Activated naive CD4-positive, alpha-beta T cell treated with anti-CD3 and anti-CD28 coated beads, Interleukin-2, amount 50 U/mL, for 16 hours (primary cell): ENCODE data around the gene CCL11.

Experiments used
- DNase-seq: peaks from one replicate; pipeline ENCODE4 v3.0.0-alpha.2; 2020

Gene CCL11

DNA sequence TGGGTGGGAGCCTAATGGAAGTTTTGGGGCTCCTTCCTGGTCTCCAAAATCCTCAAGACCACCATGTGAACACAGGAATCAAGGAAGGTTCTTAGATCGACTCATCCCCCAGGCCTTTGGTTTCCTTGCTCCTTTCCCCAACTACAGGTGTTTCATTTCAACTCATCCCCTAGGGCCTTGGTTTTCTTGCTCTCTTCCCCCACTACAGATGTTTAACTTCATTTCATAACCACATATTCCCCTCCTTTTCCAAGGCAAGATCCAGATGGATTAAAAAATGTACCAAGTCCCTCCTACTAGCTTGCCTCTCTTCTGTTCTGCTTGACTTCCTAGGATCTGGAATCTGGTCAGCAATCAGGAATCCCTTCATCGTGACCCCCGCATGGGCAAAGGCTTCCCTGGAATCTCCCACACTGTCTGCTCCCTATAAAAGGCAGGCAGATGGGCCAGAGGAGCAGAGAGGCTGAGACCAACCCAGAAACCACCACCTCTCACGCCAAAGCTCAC, at the start of gene CCL11:
CCL11 (plus strand) TSS at position 457 of the 507 bp plus-strand sequence. CDS start 67 bp downstream, outside the sequence.
- no peak for DNase-seq

DNA sequence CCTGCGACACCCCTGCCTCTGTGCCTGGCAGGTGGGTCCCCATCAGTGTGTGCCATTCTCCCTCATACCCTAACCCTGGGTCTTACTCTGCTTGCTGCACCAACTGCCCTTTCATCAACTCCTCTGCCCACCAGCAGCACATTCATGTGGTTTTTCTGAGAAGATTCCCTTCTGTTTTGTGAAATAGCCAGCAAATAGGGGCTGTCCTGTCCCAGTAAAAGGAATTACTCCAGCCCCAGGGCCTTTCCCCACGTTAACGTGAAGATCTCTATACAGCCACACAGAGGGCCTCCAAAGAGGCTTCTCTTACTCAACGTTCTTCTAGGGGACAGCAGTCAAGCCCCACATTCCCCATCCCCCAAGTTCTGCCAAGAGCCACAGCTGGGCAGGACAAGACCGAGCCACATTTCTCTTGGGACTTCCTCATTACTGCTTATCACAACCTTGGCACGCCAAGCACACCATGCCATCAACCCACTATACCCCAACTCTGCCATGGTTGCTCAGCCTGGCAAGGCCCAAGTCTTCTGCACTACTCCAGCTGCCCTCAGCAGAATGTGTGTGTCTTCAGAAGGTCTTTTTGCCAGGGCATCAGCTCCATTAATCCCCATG, 49.2 kb upstream of the CCL11 start:
- no peak for DNase-seq

DNA sequence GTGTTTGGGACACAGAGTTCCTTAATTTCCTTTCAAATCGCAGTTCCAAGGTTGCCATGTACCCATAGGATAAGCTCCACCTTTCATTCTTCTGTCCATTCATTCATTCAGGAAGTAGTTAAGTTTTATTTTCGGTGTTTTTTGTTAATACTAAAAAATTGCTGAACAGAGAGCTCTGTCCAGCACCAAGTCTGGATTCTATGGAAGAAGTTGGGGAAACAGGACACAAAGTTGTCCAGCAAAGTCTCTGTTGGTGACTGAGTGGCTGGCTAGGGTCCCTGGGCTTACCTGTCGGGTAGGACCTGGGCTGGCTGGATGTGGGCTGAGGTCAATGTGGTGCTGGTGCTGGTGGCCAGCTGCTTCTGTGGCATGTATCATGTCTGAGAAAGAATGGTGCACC, 48.1 kb upstream of the CCL11 start:
- DNase-seq, result no peak

DNA sequence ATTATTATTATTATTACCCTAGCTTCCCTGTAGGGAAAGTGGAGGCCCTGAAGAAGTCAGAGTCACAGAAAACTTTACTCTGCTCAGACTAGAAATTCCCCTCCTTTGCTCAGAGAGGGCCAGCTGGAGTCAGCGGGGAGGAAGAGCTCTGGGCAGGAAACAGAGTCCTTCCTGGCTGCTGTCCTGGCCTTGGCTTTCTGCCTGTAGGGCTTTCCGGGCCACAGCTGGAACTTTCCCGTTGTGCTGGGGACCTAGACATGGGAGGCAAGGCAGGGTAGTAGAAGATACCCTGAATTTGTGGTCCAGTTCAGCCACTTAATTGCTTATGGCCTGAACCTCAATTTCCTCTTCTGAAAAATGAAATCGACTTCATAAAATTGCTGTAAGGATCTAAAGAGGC, 44.5 kb upstream of the CCL11 start:
- DNase-seq, result no peak

DNA sequence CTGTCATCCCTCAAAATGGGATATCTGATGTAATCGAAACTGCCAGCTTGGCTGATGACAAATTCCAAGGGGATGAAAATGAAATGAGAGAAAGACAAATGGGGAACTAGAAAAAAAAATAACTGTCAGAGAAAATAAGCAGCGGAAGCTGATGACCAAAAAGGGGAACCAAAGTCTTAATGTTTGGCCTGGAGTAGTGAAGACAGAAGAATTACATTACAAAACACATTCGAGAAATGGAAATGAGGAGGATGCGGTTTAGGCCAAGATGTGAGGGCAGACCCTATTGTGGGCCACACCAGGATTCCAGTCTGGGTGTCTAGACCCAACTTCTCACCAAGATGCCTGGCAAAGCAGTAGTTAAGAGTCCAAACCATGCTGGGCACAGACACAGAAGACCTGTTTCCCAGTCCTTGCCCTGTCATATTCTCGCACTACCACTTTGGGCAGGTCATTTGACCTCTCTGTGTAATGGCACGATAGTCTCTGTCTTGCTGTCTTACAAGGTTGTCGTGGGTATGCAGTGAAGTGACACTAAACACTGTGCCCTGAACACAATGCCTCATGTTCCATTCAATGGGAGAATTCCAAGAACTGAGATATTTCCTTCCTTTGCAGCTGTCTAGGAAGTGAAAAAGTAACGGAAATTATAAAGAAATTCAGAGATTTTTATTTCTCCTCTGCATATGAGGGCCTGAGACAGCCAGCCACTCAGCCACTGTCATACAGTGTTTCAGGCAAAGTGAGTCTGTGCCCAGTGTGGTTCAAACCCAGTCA, 42.8 kb upstream of the CCL11 start:
- DNase-seq, result no peak

GRCh38 chr17:34243364-34244320, 41.9 kb upstream of the CCL11 start:
- DNase-seq, result no peak

GRCh38 chr17:34245351-34245905, 40.1 kb upstream of the CCL11 start:
- DNase-seq, result no peak

GRCh38 chr17:34246446-34246845, 39.1 kb upstream of the CCL11 start:
- no peak for DNase-seq

- DNase-seq, result no peak
These were observed 38.7 kb upstream of the CCL11 start for GRCh38 chr17:34246881-34247280.

- no peak for DNase-seq
These were observed 37.0 kb upstream of the CCL11 start for GRCh38 chr17:34248511-34249024.

DNA sequence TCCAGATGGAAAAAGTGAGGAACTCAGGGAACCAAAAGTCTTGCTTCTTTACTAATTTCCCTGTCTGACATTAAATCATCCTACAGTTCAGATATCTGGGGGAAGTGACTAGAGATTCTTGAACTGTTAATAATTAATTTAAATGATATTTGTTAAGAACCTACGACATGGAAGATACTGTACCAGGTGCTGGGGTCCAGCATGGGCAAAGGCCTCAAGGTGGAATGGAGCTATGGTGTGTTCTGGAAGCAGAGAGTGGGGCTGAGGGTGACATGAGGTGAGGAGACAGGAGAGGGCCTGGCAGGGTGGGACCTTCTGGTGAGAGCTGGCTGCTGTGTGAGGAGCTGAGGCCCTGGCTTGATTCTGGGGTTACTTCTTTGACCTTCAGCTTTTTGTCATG, 36.5 kb upstream of the CCL11 start:
- no peak for DNase-seq

GRCh38 chr17:34249478-34249877, 36.1 kb upstream of the CCL11 start:
- DNase-seq, result no peak

DNA sequence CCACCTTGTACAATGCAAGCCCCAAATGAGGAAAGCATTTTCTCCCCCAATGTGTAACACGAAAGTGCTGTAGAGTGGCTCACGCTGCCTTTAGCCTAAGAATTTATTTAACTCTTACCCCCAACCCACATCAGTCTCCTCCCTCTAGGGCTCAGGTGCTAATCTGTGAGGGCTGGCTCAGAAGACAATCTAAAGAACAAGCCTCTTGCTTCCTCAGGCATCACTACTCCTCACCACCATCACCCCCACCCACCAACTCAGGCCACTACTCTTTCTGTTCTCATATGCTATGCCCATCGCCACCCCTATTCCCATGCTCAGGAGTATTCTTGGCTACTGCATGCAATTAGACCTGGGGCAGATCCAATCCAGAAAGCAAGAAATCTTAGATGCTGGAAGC, 34.4 kb upstream of the CCL11 start:
- no peak for DNase-seq

GRCh38 chr17:34252095-34252443, 33.5 kb upstream of the CCL11 start:
- DNase-seq, result no peak

DNA sequence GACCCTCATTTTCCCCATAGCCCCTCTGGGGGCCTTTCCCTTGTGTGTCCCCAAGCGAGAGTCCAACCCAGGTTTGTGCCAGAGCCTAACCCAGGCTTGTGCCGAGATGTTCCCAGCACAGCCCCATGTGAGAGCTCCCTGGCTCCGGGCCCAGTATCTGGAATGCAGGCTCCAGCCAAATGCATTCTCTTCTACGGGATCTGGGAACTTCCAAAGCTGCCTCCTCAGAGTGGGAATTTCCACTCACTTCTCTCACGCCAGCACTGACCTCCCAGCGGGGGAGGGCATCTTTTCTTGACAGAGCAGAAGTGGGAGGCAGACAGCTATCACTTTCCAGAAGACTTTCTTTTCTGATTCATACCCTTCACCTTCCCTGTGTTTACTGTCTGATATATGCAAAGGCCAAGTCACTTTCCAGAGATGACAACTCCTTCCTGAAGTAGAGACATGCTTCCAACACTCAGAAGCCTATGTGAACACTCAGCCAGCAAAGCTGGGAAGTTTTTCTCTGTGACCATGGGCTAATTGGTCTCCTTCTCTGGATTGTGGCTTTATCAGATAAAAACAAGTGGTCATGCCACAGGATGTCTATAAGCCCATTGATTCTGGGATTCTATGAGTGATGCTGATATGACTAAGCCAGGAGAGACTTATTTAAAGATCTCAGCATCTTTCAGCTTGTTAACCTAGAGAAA, 33.0 kb upstream of the CCL11 start:
- DNase-seq, result no peak

- no peak for DNase-seq
These were observed 32.4 kb upstream of the CCL11 start for GRCh38 chr17:34253139-34253525.

DNA sequence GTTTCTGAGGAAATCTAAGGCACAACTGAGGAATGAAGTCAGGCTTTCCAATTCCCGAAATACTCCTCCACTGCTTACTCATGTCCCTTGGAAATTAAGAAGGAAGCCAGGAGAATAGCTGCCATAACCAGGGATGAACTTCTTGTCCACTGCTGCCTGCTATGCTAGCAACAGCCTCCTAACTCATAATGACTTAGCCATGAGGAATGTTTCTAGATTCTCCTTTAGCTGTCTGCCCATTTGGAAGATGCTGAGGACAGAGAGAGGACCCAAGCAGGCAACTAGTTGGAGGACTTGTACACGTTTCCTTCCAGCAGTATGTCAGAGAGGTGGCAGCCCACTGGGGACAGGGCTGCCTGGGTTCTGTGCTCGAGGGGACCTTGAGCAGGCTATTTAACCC, 31.4 kb upstream of the CCL11 start:
- DNase-seq, result no peak

DNA sequence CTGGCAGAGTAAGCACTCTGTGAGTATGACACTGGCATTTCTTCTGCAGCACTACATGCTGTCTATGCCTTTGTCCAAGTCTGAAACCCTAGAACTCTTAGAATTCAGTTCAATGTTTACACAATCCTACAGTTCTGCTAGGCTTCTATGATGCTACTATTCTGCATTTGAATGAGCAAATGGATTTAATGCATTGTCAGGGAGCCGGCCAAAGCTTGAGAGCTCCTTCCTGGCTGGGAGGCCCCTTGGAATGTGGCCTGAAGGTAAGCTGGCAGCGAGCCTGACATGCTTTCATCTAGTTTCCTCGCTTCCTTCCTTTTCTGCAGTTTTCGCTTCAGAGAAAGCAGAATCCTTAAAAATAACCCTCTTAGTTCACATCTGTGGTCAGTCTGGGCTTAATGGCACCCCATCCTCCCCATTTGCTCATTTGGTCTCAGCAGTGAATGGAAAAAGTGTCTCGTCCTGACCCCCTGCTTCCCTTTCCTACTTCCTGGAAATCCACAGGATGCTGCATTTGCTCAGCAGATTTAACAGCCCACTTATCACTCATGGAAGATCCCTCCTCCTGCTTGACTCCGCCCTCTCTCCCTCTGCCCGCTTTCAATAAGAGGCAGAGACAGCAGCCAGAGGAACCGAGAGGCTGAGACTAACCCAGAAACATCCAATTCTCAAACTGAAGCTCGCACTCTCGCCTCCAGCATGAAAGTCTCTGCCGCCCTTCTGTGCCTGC, 30.7 kb upstream of the CCL11 start, which contains the start of gene CCL2:
CCL2 (plus strand) TSS at position 635 of the 730 bp plus-strand sequence; CDS start at position 700, 65 bp downstream.
- DNase-seq, result no peak

DNA sequence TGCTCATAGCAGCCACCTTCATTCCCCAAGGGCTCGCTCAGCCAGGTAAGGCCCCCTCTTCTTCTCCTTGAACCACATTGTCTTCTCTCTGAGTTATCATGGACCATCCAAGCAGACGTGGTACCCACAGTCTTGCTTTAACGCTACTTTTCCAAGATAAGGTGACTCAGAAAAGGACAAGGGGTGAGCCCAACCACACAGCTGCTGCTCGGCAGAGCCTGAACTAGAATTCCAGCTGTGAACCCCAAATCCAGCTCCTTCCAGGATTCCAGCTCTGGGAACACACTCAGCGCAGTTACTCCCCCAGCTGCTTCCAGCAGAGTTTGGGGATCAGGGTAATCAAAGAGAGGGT, 30.2 kb upstream of the CCL11 start:
- DNase-seq, result no peak

- DNase-seq, result no peak
These were observed 29.7 kb upstream of the CCL11 start for GRCh38 chr17:34255841-34256240.

- DNase-seq, result no peak
These were observed 28.1 kb upstream of the CCL11 start for GRCh38 chr17:34257299-34257985.
